ENCODE results near the gene NOS1AP.
"Not testable (repeated sequence)": the region's sequence is repeated elsewhere in the genome, so short reads cannot be mapped to it uniquely, and the experiment has no call there.

The NOS1AP gene

GRCh38 chr1:162059721-162060120, 9.8 kb upstream of the NOS1AP start:
- DNase-seq (ENCODE audit: low read depth in 2 of 2), result no peak

GRCh38 chr1:162060314-162060713, 9.2 kb upstream of the NOS1AP start:
- DNase-seq (ENCODE audit: low read depth in 2 of 2), result no peak

- DNase-seq (ENCODE audit: low read depth in 2 of 2), result no peak
These were observed 6.9 kb upstream of the NOS1AP start for GRCh38 chr1:162062542-162063015.

- DNase-seq (ENCODE audit: low read depth in 2 of 2), result no peak
These were observed 4.5 kb upstream of the NOS1AP start for GRCh38 chr1:162065016-162065415.

- not testable (repeated sequence) for DNase-seq (ENCODE audit: low read depth in 2 of 2)
These were observed 2.7 kb upstream of the NOS1AP start for GRCh38 chr1:162066836-162067235.

- no peak for DNase-seq (ENCODE audit: low read depth in 2 of 2)
These were observed 2.0 kb upstream of the NOS1AP start for GRCh38 chr1:162067466-162067865.

- DNase-seq (ENCODE audit: low read depth in 2 of 2), result no peak
These were observed 1.2 kb upstream of the NOS1AP start for GRCh38 chr1:162068301-162068700.

- DNase-seq (ENCODE audit: low read depth in 2 of 2), result no peak
These were observed 730 bp downstream of the NOS1AP start for GRCh38 chr1:162070094-162070748.

GRCh38 chr1:162070825-162071224, 1.3 kb downstream of the NOS1AP start:
- DNase-seq (ENCODE audit: low read depth in 2 of 2), result no peak

GRCh38 chr1:162072740-162073139, 3.2 kb downstream of the NOS1AP start:
- no peak for DNase-seq (ENCODE audit: low read depth in 2 of 2)

- DNase-seq (ENCODE audit: low read depth in 2 of 2), result no peak
These were observed 5.0 kb downstream of the NOS1AP start for GRCh38 chr1:162074276-162075005.

- DNase-seq (ENCODE audit: low read depth in 2 of 2), result no peak
These were observed 6.4 kb downstream of the NOS1AP start for GRCh38 chr1:162075862-162076261.

- DNase-seq (ENCODE audit: low read depth in 2 of 2), result no peak
These were observed 8.3 kb downstream of the NOS1AP start for GRCh38 chr1:162077648-162078299.

GRCh38 chr1:162079030-162079429, 9.5 kb downstream of the NOS1AP start:
- DNase-seq (ENCODE audit: low read depth in 2 of 2), result no peak

- no peak for DNase-seq (ENCODE audit: low read depth in 2 of 2)
These were observed 11.1 kb downstream of the NOS1AP start for GRCh38 chr1:162080472-162081015.

GRCh38 chr1:162081316-162081715, 11.8 kb downstream of the NOS1AP start:
- no peak for DNase-seq (ENCODE audit: low read depth in 2 of 2)

- not testable (repeated sequence) for DNase-seq (ENCODE audit: low read depth in 2 of 2)
These were observed 12.6 kb downstream of the NOS1AP start for GRCh38 chr1:162082080-162082479.

GRCh38 chr1:162083273-162083672, 13.8 kb downstream of the NOS1AP start:
- no peak for DNase-seq (ENCODE audit: low read depth in 2 of 2)

GRCh38 chr1:162085991-162086390, 16.5 kb downstream of the NOS1AP start:
- DNase-seq (ENCODE audit: low read depth in 2 of 2), result no peak

- no peak for DNase-seq (ENCODE audit: low read depth in 2 of 2)
These were observed 17.6 kb downstream of the NOS1AP start for GRCh38 chr1:162087111-162087510.

- no peak for DNase-seq (ENCODE audit: low read depth in 2 of 2)
These were observed 18.1 kb downstream of the NOS1AP start for GRCh38 chr1:162087574-162087973.

- no peak for DNase-seq (ENCODE audit: low read depth in 2 of 2)
These were observed 18.9 kb downstream of the NOS1AP start for GRCh38 chr1:162088281-162088969.

Measured in stimulated activated CD8-positive, alpha-beta memory T cell treated with anti-CD3 and anti-CD28 coated beads, Interleukin-2, amount 100 ng/mL, for 1 hour (primary cell).